Stimulated activated CD8-positive, alpha-beta memory T cell treated with anti-CD3 and anti-CD28 coated beads, Interleukin-15, amount 100 ng/mL, for 48 hours (primary cell): ENCODE measurements around the gene CDSN.

Source experiments
- DNase-seq, 2 donors: peaks; one replicate each; pipeline ENCODE4 v3.0.0-alpha.2; 2020; ENCODE audit warnings: low read depth in 2 of 2

CDSN gene

GRCh38 chr6:31116661-31117385, 3.4 kb downstream of the CDSN start:
- no peak for DNase-seq

GRCh38 chr6:31115941-31116560, 4.2 kb downstream of the CDSN start:
- DNase-seq = no peak

- no peak for DNase-seq
Observed at GRCh38 chr6:31114970-31115849, 5.0 kb downstream of the CDSN start.

GRCh38 chr6:31114541-31114878, 5.7 kb downstream of the CDSN start, which contains the start of gene PSORS1C1:
PSORS1C1 (plus strand) TSS chr6:31114800; CDS start chr6:31129633, 14,833 bp downstream.
- no peak for DNase-seq

GRCh38 chr6:31113861-31114540, 6.2 kb downstream of the CDSN start:
- DNase-seq = no peak

GRCh38 chr6:31112478-31112877, 7.8 kb downstream of the CDSN start, which contains the start of gene C6orf15:
C6orf15 (minus strand) TSS chr6:31112575; CDS start chr6:31112555, 20 bp downstream.
- no peak for DNase-seq

GRCh38 chr6:31111712-31112111, 8.5 kb downstream of the CDSN start:
- DNase-seq = no peak

GRCh38 chr6:31110825-31111582, 9.2 kb downstream of the CDSN start:
- DNase-seq = no peak

- DNase-seq = no peak
Observed at GRCh38 chr6:31107052-31107451, 13.2 kb downstream of the CDSN start.

GRCh38 chr6:31103136-31103535, 17.1 kb downstream of the CDSN start:
- DNase-seq = no peak

GRCh38 chr6:31098449-31098938, 21.8 kb downstream of the CDSN start:
- no peak for DNase-seq

GRCh38 chr6:31096656-31097055, 23.6 kb downstream of the CDSN start:
- DNase-seq = no peak

GRCh38 chr6:31096215-31096614, 24.0 kb downstream of the CDSN start:
- no peak for DNase-seq

- no peak for DNase-seq
Observed at GRCh38 chr6:31094389-31094881, 25.8 kb downstream of the CDSN start.

- no peak for DNase-seq
Observed at GRCh38 chr6:31092769-31093505, 27.3 kb downstream of the CDSN start.

- no peak for DNase-seq
Observed at GRCh38 chr6:31092238-31092637, 28.0 kb downstream of the CDSN start.

- no peak for DNase-seq
Observed at GRCh38 chr6:31091680-31092079, 28.6 kb downstream of the CDSN start.

GRCh38 chr6:31090973-31091364, 29.3 kb downstream of the CDSN start:
- no peak for DNase-seq

GRCh38 chr6:31090275-31090972, 29.8 kb downstream of the CDSN start:
- DNase-seq = no peak
